ELF-1 (cell line): Measurements from ENCODE around the gene CRCP.
A peak's percentile ranks its signal among the peaks of the same experiment; 100 is the strongest.
"Not testable (repeated sequence)": the region's sequence is repeated elsewhere in the genome, so short reads cannot be mapped to it uniquely, and the experiment has no call there.

Experiments used
- DNase-seq: peaks from one replicate; pipeline ENCODE4 v3.0.0-alpha.2; 2016; ENCODE audit warnings: low read depth, low spot score

CRCP gene

GRCh38 chr7:66156035-66156434 is 41.4 kb downstream of the CRCP start:
- DNase-seq: not testable (repeated sequence)

- peak; percentile 19 for DNase-seq
Measured at GRCh38 chr7:66157060-66157459, 42.4 kb downstream of the CRCP start.

- DNase-seq: no peak
Measured at GRCh38 chr7:66162622-66163021, 48.0 kb downstream of the CRCP start.

GRCh38 chr7:66163186-66163610 is 48.6 kb downstream of the CRCP start:
- no peak for DNase-seq

- DNase-seq: no peak
Measured at GRCh38 chr7:66164356-66164755, 49.7 kb downstream of the CRCP start.

- no peak for DNase-seq
Measured at GRCh38 chr7:66167773-66168387, 53.2 kb downstream of the CRCP start.

- no peak for DNase-seq
Measured at GRCh38 chr7:66169616-66170015, 55.0 kb downstream of the CRCP start.

GRCh38 chr7:66170309-66171231 is 55.9 kb downstream of the CRCP start:
- no peak for DNase-seq

- DNase-seq: not testable (repeated sequence)
Measured at GRCh38 chr7:66172536-66173401, 58.1 kb downstream of the CRCP start.

- no peak for DNase-seq
Measured at GRCh38 chr7:66173856-66174255, 59.2 kb downstream of the CRCP start.

GRCh38 chr7:66175006-66175405 is 60.4 kb downstream of the CRCP start:
- DNase-seq: not testable (repeated sequence)

GRCh38 chr7:66176914-66177313 is 62.3 kb downstream of the CRCP start:
- DNase-seq: no peak

- no peak for DNase-seq
Measured at GRCh38 chr7:66178258-66178657, 63.6 kb downstream of the CRCP start.

- DNase-seq: no peak
Measured at GRCh38 chr7:66181329-66181728, 66.7 kb downstream of the CRCP start.

- no peak for DNase-seq
Measured at GRCh38 chr7:66181845-66182244, 67.2 kb downstream of the CRCP start.

GRCh38 chr7:66182920-66183319 is 68.3 kb downstream of the CRCP start:
- DNase-seq: no peak

- peak; percentile 65 for DNase-seq
Measured at GRCh38 chr7:66183700-66184099, 69.1 kb downstream of the CRCP start.

GRCh38 chr7:66185680-66186187 is 71.1 kb downstream of the CRCP start:
- no peak for DNase-seq

GRCh38 chr7:66186991-66187390 is 72.3 kb downstream of the CRCP start:
- DNase-seq: no peak

- no peak for DNase-seq
Measured at GRCh38 chr7:66187905-66188304, 73.3 kb downstream of the CRCP start.

- DNase-seq: no peak
Measured at GRCh38 chr7:66188645-66189044, 74.0 kb downstream of the CRCP start.
